NCI-H2196 (cell line): ENCODE results near the gene DLX3.

ENCODE experiments used
- DNase-seq: peaks from one replicate; lab custom pipeline; 2025; ENCODE audit not compliant: unreplicated experiment; lab: John Stamatoyannopoulos, UW

The DLX3 gene

DNA sequence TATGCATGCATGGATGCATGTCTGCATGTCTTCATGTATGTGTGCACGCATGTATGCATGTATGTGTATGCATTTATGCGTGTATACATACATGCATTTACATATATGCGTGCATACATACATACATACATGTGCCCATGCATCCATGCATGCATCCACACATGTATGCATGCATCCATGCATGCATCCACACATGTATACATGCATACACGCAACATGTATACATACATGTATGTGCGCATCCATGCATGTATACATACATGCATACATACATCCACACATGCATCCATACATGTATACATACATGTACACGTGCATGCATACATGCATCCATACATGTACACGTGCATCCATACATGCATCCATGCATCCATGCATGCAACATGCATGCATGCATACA lies 29.8 kb upstream of the DLX3 start:
- no peak for DNase-seq

DNA sequence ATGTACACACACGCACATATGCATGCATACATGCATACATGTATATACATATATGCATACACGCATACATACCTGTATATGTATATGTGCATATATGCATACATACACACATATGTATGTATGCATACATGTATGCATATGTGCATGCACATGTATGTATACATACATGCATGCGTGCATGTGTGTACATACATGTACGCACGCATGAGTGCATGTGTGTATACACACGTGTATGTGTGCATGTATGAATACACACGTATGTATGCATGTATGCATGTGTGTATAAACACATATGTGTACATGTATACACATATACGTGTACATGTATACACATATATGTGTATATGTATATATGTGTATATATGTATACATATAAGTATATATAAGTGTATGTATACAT lies 28.5 kb upstream of the DLX3 start:
- DNase-seq: no peak

- DNase-seq: no peak
Observed at GRCh38 chr17:50022463-50023130, 27.6 kb upstream of the DLX3 start.

- no peak for DNase-seq
Observed at GRCh38 chr17:50021681-50022370, 26.8 kb upstream of the DLX3 start.

GRCh38 chr17:50020841-50021599 lies 26.0 kb upstream of the DLX3 start:
- DNase-seq: no peak

GRCh38 chr17:50018909-50019308 lies 23.9 kb upstream of the DLX3 start:
- DNase-seq: no peak

GRCh38 chr17:50015146-50015545 lies 20.1 kb upstream of the DLX3 start:
- no peak for DNase-seq

- no peak for DNase-seq
Observed at GRCh38 chr17:50014471-50015088, 19.6 kb upstream of the DLX3 start.

GRCh38 chr17:50013079-50013478 lies 18.1 kb upstream of the DLX3 start:
- DNase-seq: no peak

DNA sequence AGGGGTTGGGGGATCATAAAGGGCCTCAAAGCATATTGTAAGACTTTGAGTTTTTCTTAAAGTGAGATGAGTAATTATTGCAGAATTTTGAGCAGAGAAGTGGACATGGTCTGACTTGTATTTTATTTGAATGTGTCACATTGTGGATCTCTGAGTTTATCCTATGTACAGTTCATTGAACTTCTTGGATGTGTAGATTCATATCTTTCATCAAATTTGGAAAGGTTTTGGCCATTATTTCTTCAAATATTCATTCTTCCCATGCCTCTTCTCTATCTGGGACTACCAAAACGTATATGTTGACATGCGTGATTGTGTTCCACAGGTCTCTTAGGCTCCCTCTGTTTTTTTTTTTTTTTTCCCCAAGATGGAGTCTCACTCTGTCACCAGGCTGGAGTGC lies 14.3 kb upstream of the DLX3 start:
- no peak for DNase-seq

- DNase-seq: no peak
Observed at GRCh38 chr17:50003911-50004310, 8.9 kb upstream of the DLX3 start.

DNA sequence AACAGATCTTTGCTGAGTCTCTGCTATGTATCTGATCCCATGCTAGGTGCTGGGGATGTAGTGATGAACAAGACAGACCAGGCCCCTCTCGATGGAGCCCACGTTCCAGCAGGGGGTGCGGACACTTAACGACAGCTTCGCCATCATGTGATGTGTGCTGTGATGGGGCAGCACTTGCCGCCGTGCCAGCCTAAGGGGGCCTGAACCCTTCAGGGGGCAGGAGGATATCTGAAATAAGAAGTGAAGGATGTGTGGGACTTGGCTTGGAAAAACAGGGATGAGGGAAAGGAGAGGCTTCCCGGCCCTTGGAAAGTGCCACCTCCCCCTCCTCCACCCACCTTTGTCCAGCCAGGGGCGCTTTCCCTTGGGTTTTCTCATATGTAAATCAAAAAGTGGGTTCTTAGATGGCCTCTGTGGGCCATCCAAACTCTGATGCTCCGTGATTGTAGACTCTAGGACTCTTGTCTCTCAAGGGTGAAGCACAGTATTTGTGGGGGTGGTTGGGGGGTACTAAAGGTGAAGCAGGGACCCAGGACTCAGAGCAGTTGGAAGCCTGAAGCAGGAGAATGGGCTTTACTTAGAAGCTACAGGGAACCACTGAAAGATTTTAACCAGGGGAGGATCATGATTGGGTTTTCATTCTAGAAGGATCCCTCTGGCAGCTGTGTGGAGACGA lies 4.0 kb upstream of the DLX3 start:
- DNase-seq: no peak

GRCh38 chr17:49997773-49998703 lies 3.0 kb upstream of the DLX3 start:
- peak; percentile 94 for DNase-seq

GRCh38 chr17:49997301-49997650 lies 2.3 kb upstream of the DLX3 start:
- DNase-seq: no peak

DNA sequence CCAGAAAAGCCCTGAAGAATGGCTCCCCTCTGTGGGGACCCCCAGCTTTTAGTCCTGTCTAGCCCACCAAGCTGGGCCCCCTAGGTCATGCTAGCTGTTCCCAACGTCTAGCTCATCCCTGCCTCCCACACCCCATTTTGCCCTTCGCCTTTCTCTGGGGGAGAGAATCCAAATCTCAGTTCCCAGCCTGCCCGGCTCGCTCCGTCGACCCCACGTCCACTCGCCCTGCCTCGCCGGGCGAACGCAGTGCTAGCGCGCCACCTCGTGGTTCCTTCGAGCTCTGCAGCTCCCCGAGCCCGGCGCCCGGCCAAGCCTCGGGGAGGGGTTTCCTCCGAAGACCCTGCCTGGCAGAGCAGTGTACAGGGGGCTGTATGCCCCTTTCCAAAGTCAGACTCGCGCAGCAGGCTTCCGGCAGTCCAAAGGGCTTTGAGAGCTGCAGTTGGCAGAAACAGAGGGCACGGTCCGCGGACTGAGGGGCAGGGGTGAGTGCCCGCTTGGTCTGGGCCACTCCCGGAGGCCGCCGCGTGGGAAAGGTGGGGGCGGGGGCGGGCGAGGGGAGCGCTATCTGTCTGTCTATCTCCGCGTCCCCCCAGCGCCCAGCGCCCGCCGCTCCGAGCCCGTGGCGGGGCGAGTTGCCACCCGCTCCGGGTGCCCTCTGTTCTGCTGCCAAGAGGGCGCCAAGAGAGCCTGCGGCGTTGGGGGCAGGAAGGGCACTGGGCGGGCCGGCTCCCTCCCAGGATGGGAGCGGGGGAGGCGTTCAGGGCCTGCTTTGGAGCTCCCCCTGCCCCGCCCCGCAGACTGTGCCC lies 1.7 kb upstream of the DLX3 start:
- peak; percentile 71 for DNase-seq

DNA sequence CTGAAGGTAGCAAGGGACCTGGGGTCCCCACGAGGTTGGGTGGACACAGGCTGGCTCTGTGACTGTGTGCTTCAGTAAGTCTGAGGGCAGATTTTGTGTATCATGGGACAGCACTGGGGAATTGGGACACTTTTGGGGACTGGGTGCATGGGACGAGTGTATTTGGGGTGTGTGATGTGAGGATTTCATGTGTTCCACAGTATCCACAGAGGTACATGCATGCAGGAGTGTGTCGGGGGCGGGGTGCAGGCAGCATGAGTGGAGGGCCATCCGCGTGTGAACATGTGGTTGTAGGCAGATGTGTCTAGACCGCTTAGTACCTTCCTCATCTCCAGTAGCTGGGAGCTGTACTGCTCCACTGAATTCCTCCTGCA lies 1.1 kb upstream of the DLX3 start:
- no peak for DNase-seq

- DNase-seq: no peak
Observed at GRCh38 chr17:49994085-49995054, 654 bp downstream of the DLX3 start.

DNA sequence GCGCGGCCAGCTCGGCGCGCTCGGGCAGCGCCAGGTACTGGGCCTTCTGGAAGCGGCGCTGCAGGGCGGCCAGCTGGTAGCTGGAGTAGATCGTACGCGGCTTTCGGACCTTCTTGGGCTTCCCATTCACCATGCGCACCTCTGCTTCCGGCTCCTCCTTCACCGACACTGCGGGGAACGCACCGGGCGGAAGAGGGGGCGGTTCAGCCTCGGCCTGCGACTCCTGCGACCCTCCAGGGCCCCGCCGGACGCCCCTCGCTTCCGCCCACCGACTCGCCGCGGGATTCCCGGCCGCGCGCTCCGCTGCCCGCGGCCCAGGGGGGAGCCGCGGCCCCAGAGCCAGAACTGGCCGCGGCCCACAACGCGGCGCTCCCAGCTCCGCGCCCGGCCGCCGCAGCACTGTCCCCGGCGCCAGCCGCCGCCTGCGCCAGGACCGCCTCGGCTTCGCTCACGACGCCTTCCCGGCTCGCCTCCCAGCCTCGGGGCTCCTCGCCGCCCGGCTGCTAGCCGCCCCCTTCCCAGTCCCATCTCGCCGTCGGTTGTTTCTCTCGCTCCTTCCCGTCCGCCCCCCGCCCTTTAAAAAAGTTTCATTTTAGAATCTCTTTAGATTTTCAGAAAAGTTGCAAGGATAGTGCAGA lies 1.5 kb downstream of the DLX3 start:
- no peak for DNase-seq
